ENCODE results near the gene SLC39A1. TPM values are rescaled to one million over a fixed set of nuclear protein-coding genes. Genes with fewer than 3 reads are reported as not detected.

The SLC39A1 gene
- total RNA-seq, 2 donors from 2014 or later, result 56.7 to 95.4 TPM

DNA sequence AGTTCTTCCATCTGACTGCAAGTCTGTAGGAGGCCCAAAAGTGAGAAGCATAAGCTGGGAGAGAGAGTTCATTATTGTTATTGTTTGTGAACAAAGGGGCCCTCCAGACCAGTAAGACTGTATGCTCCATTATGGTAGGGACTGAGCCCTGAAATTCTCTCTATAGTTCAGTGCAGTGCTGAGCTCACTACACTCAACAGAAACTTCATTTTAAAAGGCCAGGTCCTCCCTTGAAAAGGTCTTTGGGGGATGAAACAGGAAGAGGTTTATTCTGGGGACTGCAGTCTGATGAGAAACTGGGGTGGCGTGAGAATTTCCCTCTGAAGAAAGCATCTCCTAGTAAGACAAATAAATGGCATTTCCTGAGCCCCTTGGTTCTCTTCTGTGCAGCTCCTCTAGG is 35.1 kb downstream of the SLC39A1 start:
- Histone ChIP-seq H3K4me1 (peaks cover 0 to 17% of the 10 kb centered on the region in 2 donors), H3K27me3 (no peaks in the 10 kb centered on the region), H3K36me3 (peaks cover 25% of the 10 kb centered on the region), H3K27ac (no peak overlapping the region), H3K4me3 (no peak overlapping the region), H3K9me3 (no peaks in the 10 kb centered on the region)
- DNase-seq (ENCODE audit: low spot score), result no peak
- TF ChIP-seq, protein P1, sequence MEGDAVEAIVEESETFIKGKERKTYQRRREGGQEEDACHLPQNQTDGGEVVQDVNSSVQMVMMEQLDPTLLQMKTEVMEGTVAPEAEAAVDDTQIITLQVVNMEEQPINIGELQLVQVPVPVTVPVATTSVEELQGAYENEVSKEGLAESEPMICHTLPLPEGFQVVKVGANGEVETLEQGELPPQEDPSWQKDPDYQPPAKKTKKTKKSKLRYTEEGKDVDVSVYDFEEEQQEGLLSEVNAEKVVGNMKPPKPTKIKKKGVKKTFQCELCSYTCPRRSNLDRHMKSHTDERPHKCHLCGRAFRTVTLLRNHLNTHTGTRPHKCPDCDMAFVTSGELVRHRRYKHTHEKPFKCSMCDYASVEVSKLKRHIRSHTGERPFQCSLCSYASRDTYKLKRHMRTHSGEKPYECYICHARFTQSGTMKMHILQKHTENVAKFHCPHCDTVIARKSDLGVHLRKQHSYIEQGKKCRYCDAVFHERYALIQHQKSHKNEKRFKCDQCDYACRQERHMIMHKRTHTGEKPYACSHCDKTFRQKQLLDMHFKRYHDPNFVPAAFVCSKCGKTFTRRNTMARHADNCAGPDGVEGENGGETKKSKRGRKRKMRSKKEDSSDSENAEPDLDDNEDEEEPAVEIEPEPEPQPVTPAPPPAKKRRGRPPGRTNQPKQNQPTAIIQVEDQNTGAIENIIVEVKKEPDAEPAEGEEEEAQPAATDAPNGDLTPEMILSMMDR (IDR thresholded peaks at IDR 0.05), result no peak

GRCh38 chr1:153926405-153926804 is 36.9 kb downstream of the SLC39A1 start:
- no peak for DNase-seq (ENCODE audit: low spot score)
- Histone ChIP-seq H3K27ac (no peak overlapping the region), H3K4me1 (peaks cover 0 to 22% of the 10 kb centered on the region in 2 donors), H3K9me3 (no peaks in the 10 kb centered on the region), H3K27me3 (no peaks in the 10 kb centered on the region), H3K4me3 (no peak overlapping the region), H3K36me3 (peaks cover 9% of the 10 kb centered on the region)
- TF ChIP-seq, protein P1 (IDR thresholded peaks at IDR 0.05), result no peak

DNA sequence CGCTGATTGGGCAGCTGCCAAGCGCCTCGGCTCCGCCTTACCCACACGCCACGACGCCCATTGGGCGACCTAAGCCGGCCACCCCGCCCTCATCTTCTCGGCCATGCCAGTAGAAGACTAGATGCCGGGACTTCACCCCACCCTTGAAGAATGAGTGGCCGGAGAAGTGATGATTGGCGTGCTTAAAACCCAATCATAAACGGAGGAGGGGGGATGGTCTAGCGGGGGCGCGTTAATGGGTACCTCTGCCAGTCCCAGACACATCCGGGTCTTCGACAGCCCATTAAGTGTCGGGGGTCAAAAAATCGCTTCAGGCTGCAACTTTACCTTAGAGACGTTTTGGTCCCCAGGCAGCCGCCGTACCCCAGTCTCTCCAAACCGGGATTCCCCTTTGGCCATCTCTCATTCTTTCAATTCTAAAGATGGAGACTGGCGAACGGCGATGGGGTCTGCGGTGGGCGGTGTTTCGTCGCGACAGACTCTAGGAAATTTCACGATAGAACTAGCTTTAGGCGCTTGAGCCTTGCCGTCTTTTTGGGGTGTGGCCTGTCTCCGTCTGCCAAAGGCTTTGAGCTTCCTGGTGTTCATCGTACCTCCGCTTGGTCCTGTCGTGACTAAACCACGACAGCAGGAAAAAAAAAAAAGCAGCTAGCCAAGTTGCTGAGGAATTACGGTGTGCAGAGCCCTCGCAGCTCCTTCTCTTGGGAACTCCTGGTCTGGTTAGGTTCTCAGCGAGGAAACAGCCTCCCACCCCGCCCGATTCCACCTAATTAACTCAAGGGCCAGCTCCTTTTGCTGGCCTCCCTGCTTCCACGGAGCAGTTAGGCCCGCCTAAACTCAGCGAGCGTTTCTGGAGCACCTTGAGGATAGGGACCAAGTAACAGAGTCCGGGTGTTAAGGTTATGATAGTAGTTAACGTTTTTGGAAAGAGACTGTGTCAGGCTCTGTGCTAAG is 40.1 kb downstream of the SLC39A1 start, which contains the start of gene GATAD2B:
TSS of gene GATAD2B (minus strand) at position 1 of the 954 bp plus-strand sequence. CDS start 94,625 bp downstream, outside the sequence.
- no peaks in the 10 kb centered on the region for H3K27me3 ChIP-seq
- peak within 1 kb of the TSS; percentile 73 to 84 for H3K4me3 ChIP-seq
- H3K27ac ChIP-seq, result peak within 1 kb of the TSS; percentile 94 to 96
- H3K4me1 ChIP-seq, result peaks cover 0 to 43% of the 10 kb centered on the region in 2 donors
- H3K36me3 ChIP-seq, result no peaks in the 10 kb centered on the region
- TF ChIP-seq, protein P1 (IDR thresholded peaks at IDR 0.05), result no peak
- H3K9me3 ChIP-seq, result no peaks in the 10 kb centered on the region
- DNase-seq (ENCODE audit: low spot score), result peak; percentile 99

DNA sequence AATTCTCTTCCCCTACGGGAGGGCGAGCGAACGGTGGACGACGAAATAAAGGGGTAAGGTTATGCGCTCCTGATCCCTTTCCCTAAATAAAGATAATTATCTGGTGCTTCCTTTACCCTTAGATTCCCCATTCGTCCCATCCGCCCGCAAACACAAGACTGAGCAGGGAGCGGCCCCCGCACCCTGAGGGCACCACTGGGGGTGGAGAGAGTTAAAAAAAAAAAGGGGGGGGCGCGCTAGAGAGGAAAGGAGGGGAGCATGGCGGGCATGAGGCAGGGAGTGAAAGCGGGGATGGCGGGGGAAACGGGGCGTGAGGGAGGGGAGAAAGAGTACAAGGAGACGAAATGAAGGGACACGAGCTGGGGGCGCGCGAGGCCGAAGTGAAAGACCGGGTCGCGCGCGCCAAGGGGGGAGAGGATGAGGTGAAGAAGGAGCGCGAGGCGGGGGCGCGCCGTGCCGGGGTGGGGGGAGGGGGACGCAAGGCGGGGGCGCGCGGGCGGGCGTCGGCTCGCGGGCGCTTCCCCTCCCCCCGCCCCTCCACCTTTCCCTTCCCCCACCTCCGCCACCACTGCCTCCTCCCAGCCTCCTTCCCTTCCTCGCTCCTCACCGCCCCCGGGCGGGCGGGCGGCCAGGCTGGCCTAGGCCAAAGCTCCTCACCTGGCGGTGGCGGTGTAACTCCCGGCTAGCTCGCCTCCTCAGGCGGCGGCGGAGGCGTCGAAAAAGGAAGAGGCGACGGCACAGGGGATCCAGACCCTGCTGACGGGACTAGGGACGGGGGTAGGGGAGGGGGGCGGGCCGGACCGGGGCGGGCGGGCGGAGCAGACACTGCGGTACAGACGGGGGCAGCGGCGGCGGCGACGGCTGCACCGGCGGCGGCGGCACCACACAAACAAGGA is 41.0 kb downstream of the SLC39A1 start:
- Histone ChIP-seq H3K36me3 (no peaks in the 10 kb centered on the region), H3K9me3 (no peaks in the 10 kb centered on the region), H3K4me3 (peak overlapping the region; percentile 73 to 84), H3K27ac (peak overlapping the region; percentile 94 to 96), H3K4me1 (peaks cover 0 to 43% of the 10 kb centered on the region in 2 donors), H3K27me3 (no peaks in the 10 kb centered on the region)
- TF ChIP-seq, protein P1 (IDR thresholded peaks at IDR 0.05), result peak in 1 of 2 donors; percentile 17
- no peak for DNase-seq (ENCODE audit: low spot score)

DNA sequence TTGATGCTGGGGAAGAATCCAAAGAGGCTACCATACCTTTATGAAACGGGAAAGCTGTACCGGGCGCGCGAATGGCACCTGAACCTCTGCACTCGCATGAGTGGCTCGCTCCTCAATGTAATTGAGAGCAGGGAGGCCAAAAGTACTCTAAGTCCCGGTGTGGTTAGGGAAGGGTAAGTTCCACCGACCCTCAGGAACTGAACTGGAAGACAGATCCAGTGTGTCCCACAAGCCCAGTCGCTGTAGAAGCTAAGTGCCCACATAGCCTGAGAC is 41.6 kb downstream of the SLC39A1 start:
- TF ChIP-seq, protein P1 (IDR thresholded peaks at IDR 0.05), result no peak
- no peak for DNase-seq (ENCODE audit: low spot score)
- Histone ChIP-seq H3K9me3 (no peaks in the 10 kb centered on the region), H3K27me3 (no peaks in the 10 kb centered on the region), H3K27ac (peak overlapping the region; percentile 94 to 96), H3K36me3 (no peaks in the 10 kb centered on the region), H3K4me1 (peaks cover 0 to 43% of the 10 kb centered on the region in 2 donors), H3K4me3 (peak overlapping the region; percentile 73 to 84)
